NCI-H748 treated with DMSO at 0.1 percent for 48 hours (cell line): ENCODE results near the gene ZNF701.
"Not testable (repeated sequence)": the region's sequence is repeated elsewhere in the genome, so short reads cannot be mapped to it uniquely, and the experiment has no call there.

Experiments
- DNase-seq: peaks from one replicate; lab custom pipeline; 2025; lab: John Stamatoyannopoulos, UW

Gene ZNF701

DNA sequence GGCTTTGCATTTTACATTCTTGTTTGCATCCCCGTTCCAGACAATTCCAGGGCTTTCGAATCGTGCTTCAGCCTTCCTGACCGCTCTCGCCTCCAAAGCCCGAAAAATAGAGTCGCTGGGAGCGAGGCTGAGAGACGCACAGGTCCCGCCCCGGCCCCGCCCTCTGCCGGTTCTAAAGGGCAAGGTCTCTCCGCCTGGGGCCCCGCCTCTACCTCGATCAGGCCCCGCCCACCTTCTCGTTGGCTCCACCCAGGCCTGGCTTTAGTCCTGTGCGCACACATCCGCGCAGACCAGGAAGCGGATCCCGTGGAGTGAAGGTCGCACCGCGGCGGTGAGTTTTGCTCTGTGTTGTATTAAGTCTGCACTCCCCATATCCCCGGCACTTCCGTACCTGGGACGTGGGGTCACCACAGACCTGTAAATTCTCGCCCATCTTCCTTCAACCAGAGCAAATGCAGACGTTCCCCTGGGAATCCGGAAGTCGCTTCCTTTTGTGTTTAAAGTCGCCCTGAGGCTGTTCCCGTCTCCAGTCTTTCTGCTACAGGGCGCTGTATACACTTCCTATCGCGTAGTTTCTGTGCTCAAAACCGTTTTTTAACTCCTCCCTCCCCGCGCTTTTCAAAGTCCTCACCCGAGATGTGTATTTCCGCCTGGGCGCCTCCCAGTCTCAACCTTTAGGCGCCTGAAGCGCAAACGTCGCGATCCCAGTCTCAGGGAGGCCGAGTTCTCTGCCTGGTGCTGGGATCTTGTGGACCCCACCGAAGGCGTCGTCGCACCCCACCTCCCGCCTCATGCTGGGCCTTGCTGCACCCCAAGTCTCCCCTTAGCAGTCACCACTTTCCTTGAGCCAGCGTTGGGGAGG is at the start of gene ZNF701:
Gene ZNF701 (plus strand): TSS at position 288 of the 862 bp plus-strand sequence. CDS start 3,861 bp downstream, outside the sequence.
- DNase-seq, result peak; percentile 94

- no peak for DNase-seq
Measured at GRCh38 chr19:52522551-52522950, 47.5 kb upstream of the ZNF701 start.

DNA sequence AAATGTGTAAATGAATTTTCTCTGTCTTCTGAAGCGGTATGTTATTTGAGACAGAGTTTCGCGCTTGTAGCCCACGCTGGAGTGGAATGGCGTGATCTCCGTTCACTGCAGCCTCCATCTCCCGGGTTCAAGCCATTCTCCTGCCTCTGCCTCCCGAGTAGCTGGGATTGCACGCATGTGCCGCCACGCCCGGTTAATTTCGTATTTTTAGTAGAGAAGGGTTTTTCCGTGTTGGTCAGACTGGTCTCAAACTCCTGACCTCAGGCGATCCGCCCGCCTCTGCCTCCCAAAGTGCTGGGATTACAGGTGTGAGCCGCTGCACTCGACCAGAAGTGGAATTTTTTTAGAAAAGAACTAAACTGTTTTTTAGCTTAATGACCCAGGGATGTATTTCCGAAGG is 46.0 kb upstream of the ZNF701 start:
- no peak for DNase-seq

DNA sequence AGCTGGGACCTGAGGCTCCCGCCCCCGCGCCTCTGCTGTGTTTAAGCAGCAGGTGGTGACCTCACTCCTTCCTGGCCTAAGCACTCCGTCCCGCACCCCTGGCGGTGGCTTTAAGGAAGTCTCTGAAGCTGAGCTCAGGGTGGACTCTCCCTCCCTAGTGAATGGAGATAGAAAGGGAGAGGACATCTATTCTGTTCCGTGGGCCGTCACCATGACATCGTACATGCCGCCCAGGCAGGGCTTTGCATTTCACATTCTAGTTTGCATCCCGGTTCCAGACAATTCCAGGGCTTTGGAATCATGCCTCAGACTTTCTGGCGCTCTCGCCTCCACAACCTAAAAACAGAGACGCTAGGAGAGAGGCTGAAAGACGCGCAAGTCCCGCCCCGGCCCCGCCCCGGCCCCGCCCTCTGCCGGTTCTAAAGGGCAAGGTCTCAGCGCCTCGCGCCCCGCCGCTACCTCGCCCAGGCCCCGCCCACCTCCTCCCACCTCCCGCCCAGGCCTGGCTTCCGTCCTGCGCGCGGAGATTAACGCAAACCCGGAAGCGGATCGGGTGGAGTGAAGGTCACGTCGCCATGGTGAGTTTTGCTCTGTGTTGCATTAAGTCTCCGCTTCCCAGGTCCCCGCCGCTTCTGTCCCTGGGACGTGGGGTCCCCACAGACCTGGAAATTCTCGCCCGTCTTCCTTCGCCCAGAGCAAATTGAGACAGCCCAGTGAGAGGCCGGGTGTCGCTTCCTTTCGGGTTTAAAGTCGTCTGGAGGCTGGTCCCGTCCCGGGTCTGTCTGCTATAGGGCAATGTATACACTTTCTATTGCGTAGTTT is 42.7 kb upstream of the ZNF701 start, which contains the start of gene ZNF808:
Gene ZNF808 (plus strand): TSS at position 535 of the 822 bp plus-strand sequence. CDS start 15,617 bp downstream, outside the sequence.
- DNase-seq, result peak; percentile 90

DNA sequence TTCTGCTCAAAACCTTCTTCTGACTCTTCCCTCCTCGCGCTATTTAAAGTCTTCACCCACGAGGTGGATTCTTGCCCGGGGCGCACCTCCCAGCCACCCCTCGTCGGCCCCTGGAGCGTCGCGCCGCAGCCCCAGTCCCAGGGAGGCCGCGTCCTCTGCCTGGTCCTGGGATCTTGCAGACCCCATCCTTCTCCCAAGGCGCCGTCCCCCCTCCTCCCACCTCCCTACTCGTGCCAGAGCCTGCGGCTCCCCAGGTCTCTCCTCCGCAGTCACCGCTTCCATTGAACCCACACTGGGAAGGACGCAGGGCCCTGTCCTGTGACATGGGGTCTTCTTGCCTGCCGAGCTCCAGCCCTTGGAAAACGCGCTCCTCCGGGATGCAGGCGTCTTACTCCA is 42.1 kb upstream of the ZNF701 start:
- no peak for DNase-seq

GRCh38 chr19:52532480-52532879 is 37.6 kb upstream of the ZNF701 start:
- no peak for DNase-seq

- DNase-seq, result no peak
Measured at GRCh38 chr19:52533901-52534300, 36.2 kb upstream of the ZNF701 start.

DNA sequence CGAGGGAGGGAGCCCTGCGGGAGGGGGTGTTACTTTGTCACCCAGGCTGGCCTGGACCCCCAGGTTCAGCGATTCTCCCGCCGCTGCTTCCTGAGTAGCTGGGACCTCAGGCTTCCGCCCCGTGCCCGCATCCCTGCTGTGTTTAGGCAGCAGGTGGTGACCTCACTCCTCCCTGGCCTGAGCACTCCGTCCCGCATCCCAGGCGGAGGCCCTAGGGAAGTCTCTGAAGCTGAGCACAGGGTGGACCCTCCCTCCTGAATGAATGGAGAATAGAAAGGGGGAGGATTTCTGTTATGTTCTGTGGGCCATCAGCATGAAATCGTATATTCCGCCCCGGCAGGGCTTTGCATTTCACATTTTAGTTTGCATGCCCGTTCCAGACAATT is 34.7 kb upstream of the ZNF701 start:
- DNase-seq, result not testable (repeated sequence)

- peak; percentile 48 for DNase-seq
Measured at GRCh38 chr19:52535771-52536447, 34.2 kb upstream of the ZNF701 start.

DNA sequence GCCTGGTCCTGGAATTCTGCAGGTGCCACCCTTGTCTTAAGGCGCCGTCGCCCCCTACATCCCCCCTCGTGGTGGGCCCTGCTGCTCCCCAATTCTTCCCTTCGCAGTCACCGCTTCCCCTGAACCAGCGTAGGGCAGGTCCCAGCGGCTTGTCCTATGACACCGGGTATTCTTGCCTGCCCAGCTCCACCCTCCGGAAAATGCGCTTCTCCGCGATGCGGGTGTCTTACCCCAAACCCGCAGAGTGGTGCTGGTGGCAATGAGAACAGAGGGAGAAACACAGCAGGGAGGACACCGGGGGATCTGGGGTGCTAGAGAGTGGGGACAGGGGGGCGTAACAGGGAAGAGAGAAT is 33.7 kb upstream of the ZNF701 start:
- DNase-seq, result no peak

DNA sequence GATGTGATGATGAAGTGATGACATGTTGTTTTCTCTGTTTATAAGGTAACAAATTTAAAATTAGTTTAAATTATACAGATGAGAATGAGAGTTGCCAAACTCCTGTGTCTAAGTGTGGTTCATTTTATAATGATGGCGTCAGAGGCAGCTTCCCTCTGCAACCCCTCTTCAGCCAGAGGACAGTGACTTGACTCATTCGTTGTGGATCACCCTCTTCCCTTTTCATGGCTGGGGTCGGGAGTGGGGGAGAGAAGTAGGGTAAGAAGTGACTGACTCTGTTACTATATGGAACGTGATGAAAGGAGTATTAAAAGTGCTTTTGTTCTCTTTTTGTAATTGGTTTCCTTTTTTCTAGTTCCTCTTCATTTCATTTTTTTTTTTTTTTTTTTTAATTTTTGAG is 31.3 kb upstream of the ZNF701 start:
- not testable (repeated sequence) for DNase-seq

DNA sequence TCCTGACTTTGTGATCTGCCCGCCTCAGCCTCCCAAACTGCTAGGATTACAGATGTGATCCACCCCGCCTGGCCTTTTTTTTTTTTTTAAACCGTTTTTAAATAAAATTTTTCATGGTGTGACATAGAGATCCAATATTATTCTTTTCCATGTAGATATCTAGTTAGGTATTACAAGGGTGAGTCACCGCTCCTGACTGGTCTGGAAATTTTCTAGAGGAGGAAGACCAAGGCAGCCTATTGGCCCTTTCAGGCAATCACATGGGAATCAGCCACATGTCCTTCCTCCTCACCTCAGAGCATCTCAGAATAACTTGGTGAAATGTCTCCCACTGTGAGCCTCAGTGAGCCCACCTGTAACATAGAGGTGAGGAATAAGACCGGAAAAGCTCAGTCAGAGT is 28.9 kb upstream of the ZNF701 start:
- not testable (repeated sequence) for DNase-seq

DNA sequence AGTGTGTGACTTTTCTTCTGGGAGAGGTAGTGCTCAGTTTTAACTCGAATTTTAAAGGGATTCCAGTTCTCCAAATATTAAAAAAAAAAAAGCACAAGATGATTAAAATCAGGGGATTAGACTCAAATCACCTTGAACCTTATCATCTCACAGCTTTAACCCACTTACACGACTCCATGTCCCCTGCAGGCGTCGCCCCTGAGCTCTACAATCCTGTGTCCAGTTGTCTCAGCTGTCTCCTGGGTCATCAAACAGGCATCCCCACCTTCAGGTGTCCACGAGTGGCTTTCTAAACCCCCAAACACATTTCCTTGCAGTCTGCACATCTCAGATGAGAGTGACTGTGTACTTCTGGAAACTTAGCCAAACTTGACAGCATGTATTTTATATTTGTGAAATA is 28.5 kb upstream of the ZNF701 start:
- no peak for DNase-seq

GRCh38 chr19:52542541-52542940 is 27.5 kb upstream of the ZNF701 start:
- not testable (repeated sequence) for DNase-seq

GRCh38 chr19:52542984-52543664 is 27.0 kb upstream of the ZNF701 start:
- DNase-seq, result no peak

- no peak for DNase-seq
Measured at GRCh38 chr19:52554216-52554971, 15.7 kb upstream of the ZNF701 start.

DNA sequence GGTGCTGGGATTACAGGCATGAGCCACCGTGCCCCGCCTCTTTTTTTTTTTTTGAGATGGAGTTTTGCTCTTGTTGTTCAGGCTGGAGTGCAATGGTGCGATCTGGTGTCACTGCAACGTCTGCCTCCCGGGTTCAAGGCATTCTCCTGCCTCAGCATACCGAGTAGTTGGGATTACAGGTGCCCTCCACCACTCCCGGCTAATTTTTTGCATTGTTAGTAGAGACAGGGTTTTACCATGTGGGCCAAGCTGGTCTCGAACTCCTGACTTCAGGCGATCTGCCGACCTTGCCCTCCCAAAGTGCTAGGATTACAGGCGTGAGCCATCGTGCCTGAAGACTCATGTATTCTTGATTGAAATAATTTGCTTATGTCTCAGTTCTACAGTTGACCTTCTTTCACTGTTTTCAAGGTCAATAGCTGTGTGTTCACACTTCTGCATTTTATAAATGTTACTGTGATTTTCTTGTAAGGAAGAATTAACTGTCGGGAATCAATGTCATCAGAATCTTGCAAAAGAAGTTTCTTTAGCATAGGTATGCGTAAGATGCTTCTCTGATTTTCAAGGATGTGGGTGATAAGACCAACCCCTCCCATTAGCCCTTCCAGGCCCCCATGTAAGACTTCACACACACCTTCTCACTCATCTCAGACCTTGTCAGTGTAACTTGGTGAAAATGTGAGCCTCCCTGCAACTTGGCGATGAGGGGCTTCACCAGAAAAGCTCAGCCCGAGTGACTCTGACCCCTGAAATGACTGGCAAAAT is 12.7 kb upstream of the ZNF701 start:
- no peak for DNase-seq

GRCh38 chr19:52558732-52559445 is 11.2 kb upstream of the ZNF701 start:
- DNase-seq, result not testable (repeated sequence)

- DNase-seq, result not testable (repeated sequence)
Measured at GRCh38 chr19:52561611-52562010, 8.5 kb upstream of the ZNF701 start.

- DNase-seq, result no peak
Measured at GRCh38 chr19:52566121-52566520, 4.0 kb upstream of the ZNF701 start.
